Body of pancreas (tissue), 4 donors: ENCODE data around the gene KRT71. TPM values are rescaled to one million over a fixed set of nuclear protein-coding genes. Genes with fewer than 3 reads are reported as not detected.

Source experiments
- ATAC-seq: fragments of 150-250 bp; one replicate; pipeline ENCODE4 v1.9.1; 2016
- DNase-seq, 4 donors: peaks; one replicate each; pipeline ENCODE4 v3.0.0-alpha.2; 2019
- H3K27ac ChIP-seq, 4 donors: fragments of 200-600 bp; sonication (generic); 1 replicate in 3 of 4; 2 replicates in 1 of 4; pipeline versions ENCODE4 v1.5.1 to v1.6.1; 2016 to 2019; ENCODE audit warnings: mild to moderate bottlenecking in 1 of 4, mixed read lengths in 1 of 4, moderate library complexity in 1 of 4
- H3K27me3 ChIP-seq, 2 donors: fragments of 200-600 bp; sonication (generic); one replicate each; pipeline ENCODE4 v1.6.0; 2016; ENCODE audit warnings: mild to moderate bottlenecking in 1 of 2
- H3K36me3 ChIP-seq, 2 donors: fragments of 200-600 bp; sonication (generic); replicated peaks in 1 of 2; 2 replicates each; pipeline ENCODE4 v1.5.1; 2016; ENCODE audit warnings: low read depth in 2 of 2; ENCODE audit not compliant: insufficient read depth in 1 of 2
- H3K4me1 ChIP-seq: fragments of 200-600 bp; sonication (generic); one replicate; pipeline ENCODE4 v1.6.0; 2016
- H3K4me3 ChIP-seq, 2 donors: fragments of 200-600 bp; sonication (generic); 1 replicate in 1 of 2; 2 replicates in 1 of 2; pipeline ENCODE4 v1.5.1; 2016 to 2019
- H3K9me3 ChIP-seq, 3 donors: fragments of 200-600 bp; sonication (generic); 1 replicate in 2 of 3; 2 replicates in 1 of 3; pipeline ENCODE4 v1.5.1; 2016
- CTCF ChIP-seq, 7 experiments: fragments of 450-650 bp in 4 of 7; fragments of 200-600 bp in 3 of 7; sonication (generic) in 3 of 7; IDR thresholded peaks; one replicate each; pipeline ENCODE4 v1.5.1; 2016 to 2019; ENCODE audit warnings: antibody characterized with exemption in 7 of 7
- POLR2A ChIP-seq, 3 donors: fragments of 450-650 bp; IDR thresholded peaks; one replicate each; pipeline ENCODE4 v1.6.1; 2016; ENCODE audit warnings: antibody characterized with exemption in 3 of 3, mild to moderate bottlenecking in 2 of 3
- WGBS, 2 donors: methylation state at CpG; one replicate each; pipeline ENCODE4 v1.1.5; 2017; 5-methylcytosine and 5-hydroxymethylcytosine counted together
- intact Hi-C: fragments of 100-400 bp; cut with DNase I; formaldehyde crosslinking; loops from one replicate; pipeline ENCODE4 v1.15.1; 2023
- total RNA-seq, 2 donors: library from RNA; depleted of rRNA; stranded (reverse); fragments of >200 nt; gene quantifications; one replicate each; pipeline ENCODE4 v1.1.0, GENCODE V29; 2016

The KRT71 gene
- total RNA-seq, 2 donors from 2014 or later = not detected

DNA sequence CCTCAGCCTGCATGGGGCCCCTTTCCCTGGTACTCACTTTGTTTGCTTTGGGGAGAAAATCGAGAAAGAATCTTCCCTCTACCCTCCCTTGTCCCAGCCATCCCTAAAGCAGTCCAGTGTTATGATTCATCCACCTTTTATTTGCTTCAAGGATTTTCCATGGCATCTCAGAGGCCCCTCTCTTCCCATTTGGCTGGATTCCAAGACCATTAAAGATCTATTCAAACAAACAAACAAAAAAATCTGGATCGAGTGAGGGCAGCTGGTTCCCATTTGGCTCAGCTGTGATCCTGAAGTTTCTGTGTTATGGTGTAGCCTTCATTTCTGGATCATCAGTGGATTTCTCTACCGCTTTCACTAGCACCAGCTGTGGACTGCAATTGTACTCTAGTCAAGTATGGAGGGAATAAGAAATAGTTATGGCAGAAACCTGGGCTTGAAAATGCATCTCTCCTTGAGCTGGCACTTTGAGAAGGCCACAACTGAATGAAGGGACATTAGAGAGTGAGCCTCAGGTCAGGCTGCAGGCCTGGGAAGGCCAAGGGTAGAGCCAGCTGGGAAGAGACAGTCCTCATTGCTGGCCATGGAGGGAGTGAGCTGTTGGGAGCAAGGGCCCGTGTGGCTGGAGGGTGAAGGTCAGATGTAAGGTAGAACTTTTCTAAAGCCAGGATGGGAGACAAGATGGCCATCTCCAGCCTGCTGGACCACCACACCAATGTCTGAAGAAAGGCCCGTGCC is 13.7 kb downstream of the KRT71 start:
- no peak for ATAC-seq
- WGBS, 2 donors = 50 to 65% methylated on average over 5 of the region's 5 CpGs
- intact Hi-C loops = no loop called here

GRCh38 chr12:52537101-52537500 is 15.8 kb downstream of the KRT71 start:
- Histone ChIP-seq H3K4me3 (no peak overlapping the region), H3K4me1 (no peaks in the 10 kb centered on the region), H3K27ac (no peak overlapping the region), H3K27me3 (no peaks in the 10 kb centered on the region), H3K9me3 (no peaks in the 10 kb centered on the region), H3K36me3 (no peaks in the 10 kb centered on the region)
- no peak for TF ChIP-seq CTCF (IDR thresholded peaks at IDR 0.05)
- TF ChIP-seq POLR2A (IDR thresholded peaks at IDR 0.05) = no peak
- WGBS, 2 donors = 51 to 63% methylated on average over 3 of the region's 3 CpGs
- ATAC-seq (no peak), DNase-seq (no peak)
- intact Hi-C loops = no loop called here

More for the DNA sequence above, 13.7 kb downstream of the KRT71 start:
- Histone ChIP-seq H3K27ac (no peak overlapping the region), H3K27me3 (no peaks in the 10 kb centered on the region), H3K4me3 (no peak overlapping the region), H3K4me1 (no peaks in the 10 kb centered on the region), H3K36me3 (no peaks in the 10 kb centered on the region), H3K9me3 (no peaks in the 10 kb centered on the region)
- no peak for TF ChIP-seq CTCF (IDR thresholded peaks at IDR 0.05)
- no peak for TF ChIP-seq POLR2A (IDR thresholded peaks at IDR 0.05)
- DNase-seq = no peak

GRCh38 chr12:52535574-52535973 is 17.4 kb downstream of the KRT71 start:
- Histone ChIP-seq H3K4me3 (no peak overlapping the region), H3K27me3 (no peaks in the 10 kb centered on the region), H3K4me1 (no peaks in the 10 kb centered on the region), H3K36me3 (no peaks in the 10 kb centered on the region), H3K27ac (no peak overlapping the region), H3K9me3 (no peaks in the 10 kb centered on the region)
- ATAC-seq (no peak), DNase-seq (no peak)
- intact Hi-C loops = no loop called here
- 33 to 50% methylated on average over 1 of the region's 1 CpG for WGBS, 2 donors
- no peak for TF ChIP-seq POLR2A (IDR thresholded peaks at IDR 0.05)
- TF ChIP-seq CTCF (IDR thresholded peaks at IDR 0.05) = no peak

DNA sequence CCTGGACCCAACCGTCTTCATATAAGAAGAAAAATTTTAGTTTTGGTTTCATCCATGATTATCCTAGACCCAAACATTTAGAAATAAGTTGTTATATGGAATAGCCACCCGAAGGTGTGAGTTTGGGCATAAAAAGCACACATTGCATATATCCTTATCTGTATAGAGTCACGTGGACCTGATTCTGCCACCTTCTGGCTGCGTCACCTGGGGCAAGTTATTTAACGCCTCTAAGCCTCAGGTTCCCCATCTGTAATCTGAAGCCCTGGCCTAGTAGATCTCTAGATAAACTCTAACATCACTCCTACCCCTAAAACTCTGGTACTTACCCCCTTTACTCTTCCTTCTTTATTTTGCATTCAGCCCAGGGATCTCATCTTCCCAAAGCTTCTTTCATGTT is 18.5 kb downstream of the KRT71 start:
- 60 to 85% methylated on average over 5 of the region's 5 CpGs for WGBS, 2 donors
- Histone ChIP-seq H3K27me3 (no peaks in the 10 kb centered on the region), H3K4me1 (no peaks in the 10 kb centered on the region), H3K36me3 (no peaks in the 10 kb centered on the region), H3K27ac (no peak overlapping the region), H3K4me3 (no peak overlapping the region), H3K9me3 (no peaks in the 10 kb centered on the region)
- ATAC-seq (no peak), DNase-seq (no peak)
- TF ChIP-seq CTCF (IDR thresholded peaks at IDR 0.05) (peak in 1 of 7 experiments; percentile 26), POLR2A (IDR thresholded peaks at IDR 0.05) (no peak)
- intact Hi-C loops = no loop called here
